BLaER1 (cell line): ENCODE measurements around the gene AK1.
"Not testable (repeated sequence)": the region's sequence is repeated elsewhere in the genome, so short reads cannot be mapped to it uniquely, and the experiment has no call there.

Source experiments
- H3K27ac ChIP-seq: shearing (Covaris generic); formaldehyde crosslinking; 2 replicates; pipeline ENCODE4 v1.8.1; 2022
- H3K27me3 ChIP-seq: shearing (Covaris generic); formaldehyde crosslinking; 2 replicates; pipeline ENCODE4 v1.8.1; 2022
- H3K36me3 ChIP-seq: shearing (Covaris generic); formaldehyde crosslinking; 2 replicates; pipeline ENCODE4 v1.8.1; 2022
- H3K4me1 ChIP-seq: shearing (Covaris generic); formaldehyde crosslinking; 2 replicates; pipeline ENCODE4 v1.8.1; 2022
- H3K4me2 ChIP-seq: shearing (Covaris generic); formaldehyde crosslinking; 2 replicates; pipeline ENCODE4 v1.8.1; 2022
- H3K4me3 ChIP-seq: shearing (Covaris generic); formaldehyde crosslinking; 2 replicates; pipeline ENCODE4 v1.8.1; 2022
- H3K9ac ChIP-seq: shearing (Covaris generic); formaldehyde crosslinking; 2 replicates; pipeline ENCODE4 v1.8.1; 2022
- H3K9me3 ChIP-seq: shearing (Covaris generic); formaldehyde crosslinking; 2 replicates; pipeline ENCODE4 v1.8.1; 2022
- H4K20me1 ChIP-seq: shearing (Covaris generic); formaldehyde crosslinking; 2 replicates; pipeline ENCODE4 v1.8.1; 2022
- Cebpa-rat ChIP-seq: shearing (Covaris generic); IDR thresholded peaks from 2 replicates; pipeline ENCODE4 v1.8.1; 2022

The AK1 gene

DNA sequence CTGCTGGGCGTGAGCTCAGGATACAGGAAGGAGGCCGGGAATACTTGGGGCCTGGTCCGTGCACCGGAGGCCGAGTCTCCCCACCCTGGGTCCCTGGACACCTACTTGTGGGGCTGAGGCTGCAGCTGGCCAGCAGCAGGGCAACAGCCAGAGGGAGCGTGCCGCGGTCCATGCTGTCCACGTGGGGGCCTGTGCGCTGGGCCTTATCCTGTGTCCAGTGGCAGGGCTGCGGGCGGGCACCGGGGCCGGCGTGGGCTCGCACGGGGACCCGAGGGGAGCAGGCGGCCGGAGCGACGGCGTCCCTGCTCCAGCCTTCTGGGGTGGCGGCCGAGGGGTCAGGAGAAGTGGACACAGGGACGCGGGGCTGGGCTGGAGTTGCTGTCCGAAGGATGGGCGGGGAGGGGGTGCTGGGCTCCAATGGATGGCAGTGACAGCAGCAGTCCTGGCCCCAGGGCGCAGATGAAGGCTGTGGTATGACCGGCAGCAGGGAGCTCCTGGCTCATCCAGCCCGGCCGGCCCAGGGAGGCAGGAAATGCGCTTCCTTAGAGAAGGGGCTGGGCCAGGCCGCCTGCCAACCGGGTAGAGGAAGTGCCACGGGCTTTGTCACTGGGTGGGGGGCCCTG is 23.2 kb downstream of the AK1 start, which contains the start of gene ENG:
ENG (minus strand) TSS at position 475 of the 623 bp plus-strand sequence; CDS start at position 172, 303 bp downstream.
- peak within 1 kb of the TSS; percentile 92 for H3K4me2 ChIP-seq
- peaks cover 71% of the 10 kb centered on the region for H3K4me1 ChIP-seq

DNA sequence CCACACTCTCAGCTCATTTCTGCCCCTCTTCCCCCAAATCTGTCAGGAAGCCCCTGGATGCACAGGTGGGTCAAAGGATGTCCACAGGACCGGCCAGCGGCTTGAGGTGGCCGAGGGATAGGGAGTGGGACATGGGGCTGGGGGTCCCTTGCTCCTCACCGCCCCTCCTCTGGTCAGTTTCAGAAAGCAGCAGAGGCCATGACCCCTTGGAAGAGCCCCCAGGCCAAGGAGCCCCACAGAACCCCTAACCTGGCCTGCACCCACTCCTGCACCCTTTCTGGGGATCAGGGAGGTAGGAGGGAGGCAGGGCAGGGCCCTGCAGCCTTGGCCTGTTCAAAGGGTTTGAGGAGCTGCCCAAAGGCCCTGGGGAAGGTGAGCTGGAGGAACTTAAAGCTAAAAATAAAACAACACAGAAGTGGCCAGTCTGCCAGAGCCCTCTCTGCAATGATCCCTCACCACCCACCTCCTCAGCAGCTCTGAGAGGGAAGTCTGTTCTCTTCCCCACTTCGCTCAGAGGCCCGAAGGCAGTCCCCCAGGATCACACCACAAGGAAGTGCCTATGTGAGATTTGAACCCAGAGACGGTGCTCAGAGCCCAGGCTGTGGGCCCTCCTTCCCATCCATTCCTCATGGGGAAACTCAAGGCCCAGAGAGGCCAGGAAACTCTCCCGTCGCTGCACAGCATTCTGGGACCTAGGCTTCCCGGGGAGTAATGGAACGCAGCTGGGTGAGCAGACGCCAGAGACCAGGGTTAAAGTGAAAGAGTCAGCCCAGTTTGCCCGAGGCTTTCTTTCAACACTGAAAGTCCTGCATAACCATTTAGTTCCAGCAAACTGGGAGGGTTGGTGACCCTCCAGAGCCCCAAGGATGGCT is 23.9 kb downstream of the AK1 start:
- H4K20me1 ChIP-seq: peaks cover 16% of the 10 kb centered on the region; the same call in 1 of the 2 replicates
- H3K9ac ChIP-seq: peak overlapping the region; percentile 94
- peaks cover 64% of the 10 kb centered on the region for H3K4me1 ChIP-seq
- H3K27me3 ChIP-seq: no peaks in the 10 kb centered on the region
- TF ChIP-seq Cebpa-rat: no peak
- peaks cover 31% of the 10 kb centered on the region for H3K9me3 ChIP-seq
- peak overlapping the region; percentile 93 for H3K4me3 ChIP-seq
- peak overlapping the region; percentile 92 for H3K4me2 ChIP-seq
- peak overlapping the region; percentile 96 for H3K27ac ChIP-seq
- peaks cover 41% of the 10 kb centered on the region for H3K36me3 ChIP-seq

More for the DNA sequence above, 23.2 kb downstream of the AK1 start, which contains the start of gene ENG:
- Histone ChIP-seq H3K4me3 (peak within 1 kb of the TSS; percentile 93), H3K27me3 (no peaks in the 10 kb centered on the region), H3K9ac (peak within 1 kb of the TSS; percentile 94), H3K36me3 (peaks cover 33% of the 10 kb centered on the region), H3K27ac (peak within 1 kb of the TSS; percentile 96), H4K20me1 (peaks cover 14% of the 10 kb centered on the region; the same call in 1 of the 2 replicates), H3K9me3 (peaks cover 23% of the 10 kb centered on the region)
- TF ChIP-seq Cebpa-rat: no peak

DNA sequence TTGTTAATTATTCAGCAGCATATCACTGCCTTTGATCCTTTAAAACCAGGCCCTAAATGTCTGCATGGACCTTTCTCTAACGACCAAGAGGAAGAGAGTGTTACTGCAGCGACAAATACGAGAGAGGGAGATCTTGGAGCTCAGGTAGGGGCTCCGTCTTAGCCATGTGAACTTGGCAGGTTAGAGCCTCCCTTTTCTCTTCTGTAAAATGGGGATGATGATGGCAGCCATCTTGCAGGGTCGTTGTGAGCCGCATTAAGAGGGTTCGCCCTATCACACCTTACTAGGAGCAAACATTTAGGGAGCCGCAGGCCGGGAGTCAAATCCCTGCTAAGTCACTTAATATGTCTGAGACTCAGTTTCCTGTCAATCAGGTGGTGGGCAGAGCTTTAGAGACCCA is 24.6 kb downstream of the AK1 start:
- Histone ChIP-seq H3K4me2 (peak overlapping the region; percentile 92), H3K4me3 (peak overlapping the region; percentile 93), H3K27me3 (no peaks in the 10 kb centered on the region), H4K20me1 (peaks cover 23% of the 10 kb centered on the region), H3K9me3 (peaks cover 32% of the 10 kb centered on the region), H3K36me3 (peaks cover 48% of the 10 kb centered on the region), H3K9ac (peak overlapping the region; percentile 94), H3K27ac (peak overlapping the region; percentile 96), H3K4me1 (peaks cover 63% of the 10 kb centered on the region)
- TF ChIP-seq Cebpa-rat: no peak

DNA sequence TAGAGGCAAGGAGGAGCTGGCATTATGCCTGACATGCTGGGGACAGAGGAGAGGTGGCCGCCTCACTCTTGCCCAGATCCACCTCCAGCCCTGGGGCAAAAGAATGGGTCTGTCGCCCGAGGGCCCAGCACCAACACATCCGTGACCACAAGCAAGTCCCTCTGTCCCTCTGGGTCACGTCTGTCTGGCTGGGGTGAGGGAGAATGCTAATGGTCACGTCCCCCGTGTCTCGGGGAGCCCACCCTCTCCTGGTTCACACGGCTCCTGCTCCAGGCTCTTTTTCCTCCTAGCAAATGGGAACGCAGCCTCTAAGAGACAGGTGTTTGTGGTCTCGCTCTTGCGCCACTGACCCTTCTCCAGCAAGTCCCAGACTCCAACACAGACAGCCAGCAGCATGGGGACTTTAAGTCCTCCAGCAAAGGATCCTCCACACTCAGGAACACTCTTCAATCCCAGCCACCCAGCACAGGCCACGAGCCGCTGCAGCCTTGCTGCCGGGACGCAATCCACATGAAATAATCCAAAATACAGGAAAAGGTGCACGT is 27.1 kb downstream of the AK1 start:
- Histone ChIP-seq H3K27ac (0 out of 2 replicates have a peak overlapping the region, but pooled peaks have one; percentile 3), H3K9me3 (peaks cover 32% of the 10 kb centered on the region), H4K20me1 (peaks cover 48% of the 10 kb centered on the region), H3K4me3 (peak overlapping the region; percentile 29; the same call in 1 of the 2 replicates), H3K4me2 (no peak overlapping the region), H3K4me1 (peaks cover 56% of the 10 kb centered on the region), H3K36me3 (peaks cover 72% of the 10 kb centered on the region), H3K27me3 (no peaks in the 10 kb centered on the region), H3K9ac (no peak overlapping the region)
- no peak for TF ChIP-seq Cebpa-rat

DNA sequence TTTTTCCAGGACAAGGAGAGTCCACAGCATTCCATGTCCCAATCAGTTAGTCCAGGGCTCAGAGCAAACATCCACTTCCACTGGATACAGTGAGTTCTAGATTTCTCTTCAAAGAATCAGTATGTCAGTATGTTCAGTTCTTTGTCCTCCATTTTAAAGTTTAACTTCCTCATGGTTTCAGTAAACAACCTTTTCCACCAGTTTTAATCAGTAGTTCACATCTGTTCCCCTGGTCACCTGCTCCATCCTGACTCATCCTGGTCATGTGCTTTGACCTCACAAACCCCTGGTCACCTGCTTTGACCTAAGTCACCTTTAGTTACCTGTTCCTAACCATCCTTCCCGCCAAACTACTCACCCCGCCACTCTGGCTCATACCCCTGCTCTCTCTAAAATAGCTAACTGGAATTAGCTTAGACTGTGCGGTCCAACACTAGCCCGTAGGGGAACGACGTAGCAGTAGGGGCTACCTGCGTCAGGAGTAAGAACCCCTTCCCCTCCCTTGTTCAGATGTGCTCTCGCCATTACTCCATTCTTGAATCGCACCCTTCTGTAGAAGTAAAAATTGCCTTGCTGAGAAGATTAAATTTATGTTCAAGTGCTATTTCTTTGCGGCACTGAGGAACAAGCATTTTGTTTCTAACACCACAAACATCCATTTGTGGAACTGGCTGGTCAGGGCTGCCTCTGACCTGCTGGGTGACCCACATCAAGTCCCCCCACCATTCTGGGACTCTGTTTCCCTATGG is 28.5 kb downstream of the AK1 start:
- H3K27ac ChIP-seq: no peak overlapping the region
- no peak overlapping the region for H3K4me2 ChIP-seq
- peak overlapping the region; percentile 29; the same call in 1 of the 2 replicates for H3K4me3 ChIP-seq
- H3K36me3 ChIP-seq: peaks cover 86% of the 10 kb centered on the region
- no peak for TF ChIP-seq Cebpa-rat
- H3K4me1 ChIP-seq: peaks cover 50% of the 10 kb centered on the region
- H3K9me3 ChIP-seq: peaks cover 32% of the 10 kb centered on the region
- no peak overlapping the region for H3K9ac ChIP-seq
- H4K20me1 ChIP-seq: peaks cover 60% of the 10 kb centered on the region
- no peaks in the 10 kb centered on the region for H3K27me3 ChIP-seq

DNA sequence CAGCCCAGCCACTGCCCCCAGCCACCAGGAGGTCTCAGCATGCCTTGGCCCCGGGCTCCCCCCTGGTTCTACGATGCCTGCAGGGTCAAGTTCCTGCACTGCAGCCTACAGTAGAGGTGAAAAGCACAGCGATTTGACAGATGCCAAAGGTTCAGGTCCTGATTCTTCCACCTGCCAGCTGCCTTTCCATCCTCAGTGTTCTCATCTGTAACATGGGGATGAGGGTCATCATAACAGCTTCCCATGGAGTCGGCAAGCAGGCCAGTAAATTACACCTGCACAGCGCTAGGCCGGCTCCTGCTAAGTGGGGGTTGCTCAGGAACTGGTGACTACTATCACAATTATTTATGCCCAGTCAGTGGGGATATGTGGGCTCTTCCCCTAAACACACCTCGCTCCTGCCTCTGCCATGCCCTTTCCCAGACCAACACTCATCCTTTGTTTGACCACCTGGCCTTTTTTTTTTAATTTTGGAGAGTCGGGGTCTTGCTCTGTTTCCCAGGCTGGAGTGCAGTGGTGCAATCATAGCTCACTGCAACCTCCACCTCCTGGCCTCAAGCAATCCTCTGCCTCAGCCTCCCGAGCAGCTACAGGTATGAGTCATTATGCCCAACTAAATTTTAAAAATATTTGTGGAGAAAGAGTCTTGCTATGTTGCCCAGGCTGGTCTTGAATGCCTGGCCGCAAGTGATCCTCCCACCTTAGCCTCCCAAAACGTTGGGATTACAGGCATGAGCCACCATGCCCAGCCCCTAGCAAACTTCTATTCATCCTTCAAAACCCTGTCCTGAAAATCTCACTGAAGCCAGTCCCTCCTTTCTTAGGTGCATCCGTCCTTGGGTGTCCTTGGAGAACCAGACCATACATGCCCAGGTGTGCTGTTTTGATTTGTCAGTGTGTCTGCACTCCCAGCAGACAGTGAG is 29.4 kb downstream of the AK1 start:
- Histone ChIP-seq H3K27ac (peak overlapping the region; percentile 44), H3K4me1 (peaks cover 44% of the 10 kb centered on the region)

DNA sequence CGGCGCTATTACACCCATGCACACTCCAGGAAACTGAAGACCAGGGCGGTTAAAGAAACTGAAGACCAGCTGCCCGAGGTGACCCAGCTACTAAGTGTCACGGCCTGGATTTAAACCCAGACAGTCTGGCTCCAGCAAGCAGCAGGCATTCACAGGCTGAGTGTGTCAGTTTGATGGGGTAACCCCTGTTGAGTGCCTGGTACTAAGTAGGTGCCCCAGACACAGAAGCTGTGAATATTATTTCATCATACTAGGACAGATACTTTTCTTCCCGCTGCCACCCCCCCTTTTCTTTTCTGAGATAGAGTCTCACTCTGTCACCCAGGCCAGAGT is 30.3 kb downstream of the AK1 start:
- Histone ChIP-seq H3K4me1 (peaks cover 35% of the 10 kb centered on the region), H4K20me1 (peaks cover 55% of the 10 kb centered on the region), H3K27me3 (no peaks in the 10 kb centered on the region), H3K36me3 (peaks cover 93% of the 10 kb centered on the region), H3K9ac (no peak overlapping the region), H3K9me3 (peaks cover 32% of the 10 kb centered on the region), H3K4me2 (peak overlapping the region; percentile 48), H3K27ac (no peak overlapping the region), H3K4me3 (no peak overlapping the region)
- no peak for TF ChIP-seq Cebpa-rat

More for the DNA sequence above, 29.4 kb downstream of the AK1 start:
- peaks cover 89% of the 10 kb centered on the region for H3K36me3 ChIP-seq
- no peak for TF ChIP-seq Cebpa-rat
- H3K9ac ChIP-seq: no peak overlapping the region
- H3K4me2 ChIP-seq: peak overlapping the region; percentile 48
- H4K20me1 ChIP-seq: peaks cover 57% of the 10 kb centered on the region
- H3K9me3 ChIP-seq: peaks cover 32% of the 10 kb centered on the region
- H3K27me3 ChIP-seq: no peaks in the 10 kb centered on the region
- H3K4me3 ChIP-seq: no peak overlapping the region

DNA sequence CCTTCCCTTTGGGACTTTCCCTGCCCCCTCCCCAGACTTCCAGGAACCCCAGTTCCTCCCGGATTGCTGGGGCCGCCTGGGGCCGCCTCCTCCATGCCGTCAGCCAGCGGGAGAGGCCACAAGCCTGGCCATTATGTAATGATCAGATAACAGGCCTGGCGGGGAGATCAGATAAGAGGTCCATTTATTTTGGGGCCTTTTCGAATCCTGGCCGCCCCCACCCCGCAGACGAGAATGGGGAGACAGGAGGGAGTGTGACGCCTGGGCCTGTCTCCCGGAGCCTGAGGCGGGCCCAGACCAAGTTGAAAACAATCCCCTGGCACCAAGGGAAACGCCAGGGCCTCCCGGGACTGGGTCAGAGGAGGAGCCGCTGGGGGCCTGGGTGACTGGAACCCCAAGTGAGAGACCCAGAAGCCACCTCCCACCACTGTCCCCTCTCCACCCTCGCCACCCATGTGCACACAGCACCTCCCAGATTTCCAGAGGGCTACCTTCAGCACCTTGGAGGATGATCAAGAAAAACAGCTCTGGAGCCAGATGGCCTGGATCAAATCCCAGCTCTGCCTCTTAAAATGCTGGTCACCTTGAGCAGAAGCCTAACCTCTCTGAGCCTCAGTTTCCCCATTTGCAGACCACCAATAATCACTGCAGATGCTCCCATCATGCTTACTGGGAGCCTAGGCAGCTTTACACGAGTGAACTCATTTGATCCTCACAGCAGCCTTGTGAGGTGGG is 30.9 kb downstream of the AK1 start:
- H3K4me1 ChIP-seq: peaks cover 30% of the 10 kb centered on the region
- peak overlapping the region; percentile 34; the same call in 1 of the 2 replicates for H3K9ac ChIP-seq
- peaks cover 60% of the 10 kb centered on the region for H4K20me1 ChIP-seq
- H3K27ac ChIP-seq: peak overlapping the region; percentile 56; the same call in 1 of the 2 replicates
- H3K4me2 ChIP-seq: peak overlapping the region; percentile 48
- no peaks in the 10 kb centered on the region for H3K27me3 ChIP-seq
- no peak overlapping the region for H3K4me3 ChIP-seq
- H3K9me3 ChIP-seq: peaks cover 32% of the 10 kb centered on the region
- H3K36me3 ChIP-seq: peaks cover 93% of the 10 kb centered on the region
- TF ChIP-seq Cebpa-rat: no peak

DNA sequence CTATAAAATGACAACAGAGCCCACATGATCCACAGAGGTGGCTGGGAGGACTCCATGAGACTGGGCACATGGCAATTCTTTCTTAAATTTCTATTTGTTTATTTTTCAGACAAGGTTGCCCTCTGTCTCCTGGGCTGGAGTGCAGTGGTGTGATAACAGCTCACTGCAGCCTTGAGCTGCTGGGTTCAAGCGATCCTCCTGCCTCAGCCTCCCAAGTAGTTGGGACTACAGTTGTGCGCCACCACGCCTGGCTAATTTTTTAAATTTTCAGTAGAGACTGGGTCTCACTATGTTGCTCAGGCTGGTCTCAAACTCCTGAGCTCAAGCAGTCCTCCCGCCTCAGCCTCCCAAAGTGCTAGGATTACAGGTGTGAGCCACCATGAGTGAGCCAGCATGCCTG is 31.9 kb downstream of the AK1 start:
- peaks cover 22% of the 10 kb centered on the region for H3K9me3 ChIP-seq
- peaks cover 34% of the 10 kb centered on the region for H3K4me1 ChIP-seq
- peaks cover 69% of the 10 kb centered on the region for H4K20me1 ChIP-seq
- H3K36me3 ChIP-seq: peaks cover 93% of the 10 kb centered on the region
- not testable (repeated sequence) for H3K27me3 ChIP-seq, H3K4me3 ChIP-seq, H3K9ac ChIP-seq, H3K4me2 ChIP-seq
- H3K27ac ChIP-seq: 0 out of 2 replicates have a peak overlapping the region, but pooled peaks have one; percentile 1
